PC-9 (cell line): Measurements from ENCODE around the gene DENND2D.
"Not testable (repeated sequence)": the region's sequence is repeated elsewhere in the genome, so short reads cannot be mapped to it uniquely, and the experiment has no call there.

Source experiments
- EZH2 ChIP-seq: fragments of 200-600 bp; sonication (generic); IDR thresholded peaks from 2 replicates; pipeline ENCODE4 v1.8.0; 2017; ENCODE audit warnings: antibody characterized with exemption, low read depth
- TF ChIP-seq, protein P1 (sequence below): fragments of 200-600 bp; sonication (generic); conservative IDR thresholded peaks from 2 replicates; pipeline ENCODE4 v1.6.1; 2017; ENCODE audit warnings: mixed run types, antibody characterized with exemption, mild to moderate bottlenecking, moderate library complexity

DNA sequence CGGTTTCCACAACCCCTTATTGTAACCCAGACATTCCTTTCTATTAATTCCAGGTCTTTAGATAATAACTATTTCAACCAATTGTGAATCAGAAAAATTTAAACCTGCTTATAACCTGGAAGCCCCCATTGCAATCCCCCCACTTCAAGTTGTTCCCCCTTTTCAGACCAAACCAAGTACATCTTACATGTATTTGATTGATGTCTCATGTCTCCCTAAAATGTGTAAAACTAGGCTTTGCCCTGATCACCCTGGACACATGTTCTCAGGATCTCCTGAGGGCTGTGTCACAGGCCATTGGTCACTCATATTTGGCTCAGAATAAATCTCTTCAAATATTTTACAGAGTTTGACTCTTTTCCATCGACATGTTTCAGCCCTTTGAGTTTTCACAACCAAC is 14.8 kb upstream of the DENND2D start:
- TF ChIP-seq, protein P1, sequence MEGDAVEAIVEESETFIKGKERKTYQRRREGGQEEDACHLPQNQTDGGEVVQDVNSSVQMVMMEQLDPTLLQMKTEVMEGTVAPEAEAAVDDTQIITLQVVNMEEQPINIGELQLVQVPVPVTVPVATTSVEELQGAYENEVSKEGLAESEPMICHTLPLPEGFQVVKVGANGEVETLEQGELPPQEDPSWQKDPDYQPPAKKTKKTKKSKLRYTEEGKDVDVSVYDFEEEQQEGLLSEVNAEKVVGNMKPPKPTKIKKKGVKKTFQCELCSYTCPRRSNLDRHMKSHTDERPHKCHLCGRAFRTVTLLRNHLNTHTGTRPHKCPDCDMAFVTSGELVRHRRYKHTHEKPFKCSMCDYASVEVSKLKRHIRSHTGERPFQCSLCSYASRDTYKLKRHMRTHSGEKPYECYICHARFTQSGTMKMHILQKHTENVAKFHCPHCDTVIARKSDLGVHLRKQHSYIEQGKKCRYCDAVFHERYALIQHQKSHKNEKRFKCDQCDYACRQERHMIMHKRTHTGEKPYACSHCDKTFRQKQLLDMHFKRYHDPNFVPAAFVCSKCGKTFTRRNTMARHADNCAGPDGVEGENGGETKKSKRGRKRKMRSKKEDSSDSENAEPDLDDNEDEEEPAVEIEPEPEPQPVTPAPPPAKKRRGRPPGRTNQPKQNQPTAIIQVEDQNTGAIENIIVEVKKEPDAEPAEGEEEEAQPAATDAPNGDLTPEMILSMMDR: not testable (repeated sequence)
- not testable (repeated sequence) for TF ChIP-seq EZH2
